ENCODE results near the gene OR6Y1.

DNA sequence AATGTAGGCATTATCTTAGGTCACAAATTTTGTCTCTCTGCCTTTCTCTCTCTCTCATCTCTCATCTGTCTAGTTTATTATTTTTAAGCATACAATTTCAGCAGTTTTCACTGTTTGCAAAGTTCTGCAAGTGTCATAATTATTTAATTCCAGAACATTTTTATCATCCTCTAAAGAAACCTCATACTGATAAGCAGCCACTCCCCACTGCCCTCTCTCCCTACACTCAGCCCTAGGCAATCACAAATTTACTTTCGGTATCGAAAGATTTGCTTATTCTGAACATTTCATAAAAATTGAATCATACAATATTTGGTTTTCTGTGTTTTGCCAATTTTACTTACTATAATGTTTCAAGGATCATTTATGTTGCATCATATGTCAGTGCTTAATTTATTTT, 16.6 kb downstream of the OR6Y1 start:
- no peak for TF ChIP-seq EZH2 (IDR thresholded peaks at IDR 0.05; ENCODE audit: borderline replicate concordance)
- TF ChIP-seq, protein P1, sequence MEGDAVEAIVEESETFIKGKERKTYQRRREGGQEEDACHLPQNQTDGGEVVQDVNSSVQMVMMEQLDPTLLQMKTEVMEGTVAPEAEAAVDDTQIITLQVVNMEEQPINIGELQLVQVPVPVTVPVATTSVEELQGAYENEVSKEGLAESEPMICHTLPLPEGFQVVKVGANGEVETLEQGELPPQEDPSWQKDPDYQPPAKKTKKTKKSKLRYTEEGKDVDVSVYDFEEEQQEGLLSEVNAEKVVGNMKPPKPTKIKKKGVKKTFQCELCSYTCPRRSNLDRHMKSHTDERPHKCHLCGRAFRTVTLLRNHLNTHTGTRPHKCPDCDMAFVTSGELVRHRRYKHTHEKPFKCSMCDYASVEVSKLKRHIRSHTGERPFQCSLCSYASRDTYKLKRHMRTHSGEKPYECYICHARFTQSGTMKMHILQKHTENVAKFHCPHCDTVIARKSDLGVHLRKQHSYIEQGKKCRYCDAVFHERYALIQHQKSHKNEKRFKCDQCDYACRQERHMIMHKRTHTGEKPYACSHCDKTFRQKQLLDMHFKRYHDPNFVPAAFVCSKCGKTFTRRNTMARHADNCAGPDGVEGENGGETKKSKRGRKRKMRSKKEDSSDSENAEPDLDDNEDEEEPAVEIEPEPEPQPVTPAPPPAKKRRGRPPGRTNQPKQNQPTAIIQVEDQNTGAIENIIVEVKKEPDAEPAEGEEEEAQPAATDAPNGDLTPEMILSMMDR (IDR thresholded peaks at IDR 0.05; ENCODE audit: poor library complexity): no peak
